Astrocyte (in vitro differentiated cells and primary cell): Measurements from ENCODE around the gene CARD14.

Experiments used
- CTCF ChIP-seq: IDR thresholded peaks from 2 replicates; pipeline ENCODE4 v1.5.1; 2011; ENCODE audit warnings: low read depth, mild to moderate bottlenecking, inconsistent platforms, low read length, moderate library complexity; ENCODE audit not compliant: insufficient read depth
- EZH2 ChIP-seq: IDR thresholded peaks from 2 replicates; pipeline ENCODE4 v1.6.1; 2012; ENCODE audit warnings: mild to moderate bottlenecking, low read length, inconsistent platforms; ENCODE audit not compliant: insufficient read depth

GRCh38 chr17:80129006-80129565 is 40.7 kb upstream of the CARD14 start:
- TF ChIP-seq CTCF (no peak), EZH2 (no peak)
